WTC11 (cell line): Measurements from ENCODE around the gene KRTAP5-3. TPM values are rescaled to one million over a fixed set of nuclear protein-coding genes. Genes with fewer than 3 reads are reported as not detected.
A peak's percentile ranks its signal among the peaks of the same experiment; 100 is the strongest.
"Not testable (repeated sequence)": the region's sequence is repeated elsewhere in the genome, so short reads cannot be mapped to it uniquely, and the experiment has no call there.

Experiments
- ATAC-seq: fragments of 200-7000 bp; cut with Tn5 transposase; 2 replicates; pipeline ENCODE4 v1.10.0; 2021; ENCODE audit warnings: mild to moderate bottlenecking, moderate library complexity
- CTCF ChIA-PET: fragments of 300-600 bp; sonication (Branson Sonifier 250); formaldehyde crosslinking; loops from one replicate; lab custom pipeline; 2021; ENCODE audit warnings: antibody characterized with exemption; lab: Charles Lee
- POLR2A ChIA-PET: fragments of 350-600 bp; sonication (Branson Sonifier 250); formaldehyde crosslinking; loops from one replicate; lab custom pipeline; 2021; ENCODE audit warnings: antibody characterized with exemption; lab: Charles Lee
- DNase-seq: peaks from one replicate; pipeline ENCODE4 v3.0.0; 2021; ENCODE audit warnings: low spot score
- H3K27ac Mint-ChIP-seq: 2 replicates; pipeline ENCODE4 v1.8.0; 2021; ENCODE audit warnings: mixed read lengths
- H3K27me3 Mint-ChIP-seq: 2 replicates; pipeline ENCODE4 v1.8.0; 2021; ENCODE audit warnings: low read depth, mild to moderate bottlenecking, moderate library complexity, mixed read lengths
- H3K36me3 Mint-ChIP-seq: 2 replicates; pipeline ENCODE4 v1.8.0; 2021; ENCODE audit warnings: mixed read lengths
- H3K4me1 Mint-ChIP-seq: 2 replicates; pipeline ENCODE4 v1.8.0; 2022; ENCODE audit warnings: mixed read lengths
- H3K4me3 Mint-ChIP-seq: 2 replicates; pipeline ENCODE4 v1.8.0; 2021; ENCODE audit warnings: mild to moderate bottlenecking, moderate library complexity, mixed read lengths
- H3K9me3 Mint-ChIP-seq: 2 replicates; pipeline ENCODE4 v1.8.0; 2021; ENCODE audit warnings: mixed read lengths
- ATF2 ChIP-seq: sonication (generic); formaldehyde crosslinking; IDR thresholded peaks from 2 replicates; pipeline ENCODE4 v1.8.1; 2022; ENCODE audit warnings: low read depth, missing genetic modification reagents, borderline replicate concordance
- CDX4 ChIP-seq: fragments of 250-450 bp; sonication (Bioruptor Pico); IDR thresholded peaks from 2 replicates; pipeline ENCODE4 v1.9.0; 2021; ENCODE audit warnings: moderate library complexity, mild to moderate bottlenecking, inconsistent platforms, borderline replicate concordance
- E2F4 ChIP-seq: sonication (generic); formaldehyde crosslinking; IDR thresholded peaks from 2 replicates; pipeline ENCODE4 v1.8.1; 2022; ENCODE audit warnings: low read depth, mild to moderate bottlenecking, moderate library complexity, missing genetic modification reagents, borderline replicate concordance
- GABPB1 ChIP-seq: sonication (generic); formaldehyde crosslinking; IDR thresholded peaks from 2 replicates; pipeline ENCODE4 v1.8.1; 2023; ENCODE audit warnings: mild to moderate bottlenecking, missing genetic modification reagents
- IRF2 ChIP-seq: sonication (generic); formaldehyde crosslinking; IDR thresholded peaks from 2 replicates; pipeline ENCODE4 v1.8.0; 2022; ENCODE audit warnings: low read depth, missing genetic modification reagents, borderline replicate concordance
- JAZF1 ChIP-seq: fragments of 250-450 bp; sonication (Bioruptor Pico); IDR thresholded peaks from 2 replicates; pipeline ENCODE4 v1.9.0; 2021; ENCODE audit warnings: moderate library complexity, mild to moderate bottlenecking, inconsistent platforms
- JUN ChIP-seq: sonication (generic); formaldehyde crosslinking; IDR thresholded peaks from 2 replicates; pipeline ENCODE4 v1.8.0; 2023; ENCODE audit warnings: mild to moderate bottlenecking, missing genetic modification reagents
- NR3C1 ChIP-seq: sonication (generic); formaldehyde crosslinking; conservative IDR thresholded peaks from 2 replicates; pipeline ENCODE4 v1.8.1; 2023; ENCODE audit warnings: low read depth, mild to moderate bottlenecking, missing genetic modification reagents
- TEAD4 ChIP-seq: sonication (generic); formaldehyde crosslinking; IDR thresholded peaks from 2 replicates; pipeline ENCODE4 v1.8.0; 2022; ENCODE audit warnings: mild to moderate bottlenecking, missing genetic modification reagents
- USF2 ChIP-seq: sonication (generic); formaldehyde crosslinking; IDR thresholded peaks from 2 replicates; pipeline ENCODE4 v1.8.1; 2023; ENCODE audit warnings: mild to moderate bottlenecking, missing genetic modification reagents, moderate library complexity
- ZNF396 ChIP-seq: fragments of 250-450 bp; sonication (Bioruptor Pico); IDR thresholded peaks from 2 replicates; pipeline ENCODE4 v1.8.0; 2021; ENCODE audit warnings: mild to moderate bottlenecking, moderate library complexity, borderline replicate concordance
- total RNA-seq: library from RNA; stranded (reverse); gene quantifications from 3 replicates; pipeline ENCODE4 v1.2.3, GENCODE V29; 2021

KRTAP5-3 gene
- total RNA-seq, 1 experiment from 2014 or later = not detected

- H3K27ac Mint-ChIP-seq, H3K36me3 Mint-ChIP-seq, DNase-seq, H3K4me1 Mint-ChIP-seq, H3K4me3 Mint-ChIP-seq, POLR2A ChIA-PET: not testable (repeated sequence)
- H3K27me3 Mint-ChIP-seq = peaks cover 37% of the 10 kb centered on the region
- TF ChIP-seq GABPB1 (CRISPR knock-in tag) = 0 out of 2 replicates have a peak, but pooled peaks have one; percentile 19
- TF ChIP-seq, all 79 proteins: peak for 1; not testable (repeated sequence) for 78
- not testable (repeated sequence) for H3K9me3 Mint-ChIP-seq, ATAC-seq
- CTCF ChIA-PET = interaction anchor here (0.6 to 2.3 kb wide), 6 partner anchors 15 to 261 kb away, joined by 3 to 14 read pairs (median 4); no protein-coding TSS in a partner anchor
These were observed 18.9 kb downstream of the KRTAP5-3 start for GRCh38 chr11:1589191-1589963.

GRCh38 chr11:1586699-1587098 is 21.6 kb downstream of the KRTAP5-3 start:
- Mint-ChIP-seq H3K36me3 (no peaks in the 10 kb centered on the region), H3K27ac (no peak overlapping the region), H3K4me1 (peaks cover 4% of the 10 kb centered on the region), H3K9me3 (no peaks in the 10 kb centered on the region), H3K4me3 (no peak overlapping the region), H3K27me3 (peaks cover 30% of the 10 kb centered on the region)
- no peak for ATAC-seq
- ChIA-PET POLR2A (no interaction called here), CTCF (interaction anchor here (0.9 to 1.1 kb wide), 2 partner anchors 9 to 164 kb away, joined by 3 to 8 read pairs; partner anchors contain the start of gene IFITM10)
- DNase-seq = no peak
- TF ChIP-seq ZNF396 (CRISPR knock-in tag) = no peak
- no peak for TF ChIP-seq IRF2 (CRISPR knock-in tag)
- TF ChIP-seq USF2 = no peak
- TF ChIP-seq E2F4 (CRISPR knock-in tag) = no peak
- TF ChIP-seq CDX4 = no peak
- no peak for TF ChIP-seq TEAD4
- TF ChIP-seq NR3C1 (CRISPR knock-in tag) = no peak
- TF ChIP-seq JUN (CRISPR knock-in tag) = no peak
- TF ChIP-seq ATF2 (CRISPR knock-in tag) = no peak
- no peak for TF ChIP-seq JAZF1

GRCh38 chr11:1584661-1585370 is 23.4 kb downstream of the KRTAP5-3 start, which contains the start of gene KRTAP5-1:
KRTAP5-1 (minus strand) TSS chr11:1585283; CDS start chr11:1585249, 34 bp downstream.
- ATAC-seq, DNase-seq, POLR2A ChIA-PET, H3K4me1 Mint-ChIP-seq, H3K9me3 Mint-ChIP-seq, H3K27ac Mint-ChIP-seq, H3K4me3 Mint-ChIP-seq, H3K36me3 Mint-ChIP-seq: not testable (repeated sequence)
- H3K27me3 Mint-ChIP-seq = peaks cover 30% of the 10 kb centered on the region
- CTCF ChIA-PET = interaction anchor here (0.8 to 1.0 kb wide), 2 partner anchors 10 to 11 kb away, joined by 3 to 6 read pairs; no protein-coding TSS in a partner anchor

- POLR2A ChIA-PET, H3K36me3 Mint-ChIP-seq, H3K4me3 Mint-ChIP-seq, DNase-seq, H3K27ac Mint-ChIP-seq, ATAC-seq, H3K4me1 Mint-ChIP-seq: not testable (repeated sequence)
- H3K27me3 Mint-ChIP-seq = peaks cover 29% of the 10 kb centered on the region
- CTCF ChIA-PET = interaction anchor here (1.3 to 1.8 kb wide), 4 partner anchors 9 to 36 kb away, joined by 3 to 14 read pairs (median 6); no protein-coding TSS in a partner anchor
- peaks cover 13% of the 10 kb centered on the region for H3K9me3 Mint-ChIP-seq
These were observed 25.4 kb downstream of the KRTAP5-3 start for GRCh38 chr11:1582909-1583308.
